H1 (cell line): ENCODE data around the gene WNK4. TPM values are rescaled to one million over a fixed set of nuclear protein-coding genes. Genes with fewer than 3 reads are reported as not detected.

Source experiments
- CTCF ChIA-PET: fragments of 300-600 bp; sonication (Branson Sonifier 250); formaldehyde crosslinking; loops from one replicate; lab custom pipeline; 2021; ENCODE audit not compliant: partially characterized antibody; lab: Charles Lee
- POLR2A ChIA-PET: fragments of 300-600 bp; sonication (Branson Sonifier 250); formaldehyde crosslinking; loops from one replicate; lab custom pipeline; 2021; ENCODE audit warnings: inconsistent platforms; ENCODE audit not compliant: partially characterized antibody; lab: Charles Lee
- DNase-seq, 2 experiments: peaks; one replicate each; pipeline versions ENCODE4 v3.0.0 to v3.0.0-alpha.2; 2010 to 2022; ENCODE audit warnings: low spot score in 2 of 2, low read depth in 1 of 2, mixed read lengths in 1 of 2
- FAIRE-seq: peaks from 2 replicates; lab custom pipeline; 2011; peaks lifted over from hg19 to GRCh38; lab: Jason Lieb, UNC
- H2AFZ ChIP-seq: 2 replicates; pipeline ENCODE4 v1.8.1; 2012; ENCODE audit warnings: low read length, inconsistent platforms
- H2AK5ac ChIP-seq: 2 replicates; pipeline ENCODE4 v1.6.1; 2013; ENCODE audit warnings: low read depth, low read length
- H2BK120ac ChIP-seq: replicated peaks from 2 replicates; pipeline ENCODE3; 2013; ENCODE audit warnings: low read depth, low read length, inconsistent platforms
- H2BK12ac ChIP-seq: 2 replicates; pipeline ENCODE4 v1.6.1; 2013; ENCODE audit warnings: low read depth, low read length
- H2BK15ac ChIP-seq: 2 replicates; pipeline ENCODE4 v1.6.1; 2013; ENCODE audit warnings: low read length
- H2BK20ac ChIP-seq: 2 replicates; pipeline ENCODE4 v1.6.1; 2013; ENCODE audit warnings: low read length
- H2BK5ac ChIP-seq: 2 replicates; pipeline ENCODE4 v1.6.1; 2013; ENCODE audit warnings: low read depth, low read length
- H3K14ac ChIP-seq: 2 replicates; pipeline ENCODE4 v1.6.1; 2013; ENCODE audit warnings: inconsistent platforms; ENCODE audit not compliant: insufficient read length
- H3K18ac ChIP-seq: 2 replicates; pipeline ENCODE4 v1.6.1; 2013; ENCODE audit warnings: low read length; ENCODE audit errors: extremely low read depth
- H3K23ac ChIP-seq: 2 replicates; pipeline ENCODE4 v1.6.1; 2013; ENCODE audit warnings: inconsistent platforms; ENCODE audit not compliant: insufficient read length
- H3K23me2 ChIP-seq: 2 replicates; pipeline ENCODE4 v1.6.1; 2013; ENCODE audit warnings: low read depth, low read length
- H3K27ac ChIP-seq: 2 replicates; pipeline ENCODE4 v1.6.1; 2011; ENCODE audit warnings: low read depth, low read length, inconsistent platforms
- H3K27me3 ChIP-seq, 4 experiments: replicated peaks in 1 of 4; 1 replicate in 1 of 4; 2 replicates in 3 of 4; pipeline versions ENCODE4 v1.6.1 to v1.8.1; 2011 to 2013; ENCODE audit warnings: low read length in 3 of 4, mild to moderate bottlenecking in 3 of 4, inconsistent platforms in 2 of 4, mixed read lengths in 2 of 4, moderate library complexity in 1 of 4; ENCODE audit not compliant: control insufficient read depth in 3 of 4, insufficient read depth in 3 of 4; ENCODE audit errors: extremely low read depth in 1 of 4
- H3K36me3 ChIP-seq, 4 experiments: 2 replicates each; pipeline versions ENCODE4 v1.6.1 to v1.8.1; 2011 to 2013; ENCODE audit warnings: mild to moderate bottlenecking in 4 of 4, low read length in 3 of 4, moderate library complexity in 2 of 4, control low read depth in 1 of 4, inconsistent platforms in 1 of 4; ENCODE audit not compliant: insufficient read depth in 4 of 4, control insufficient read depth in 2 of 4
- H3K4ac ChIP-seq: replicated peaks from 2 replicates; pipeline ENCODE3; 2013; ENCODE audit warnings: low read length, low read depth, mixed read lengths, inconsistent platforms; ENCODE audit not compliant: insufficient read length
- H3K4me1 ChIP-seq, 4 experiments: replicated peaks in 1 of 4; 1 replicate in 1 of 4; 2 replicates in 3 of 4; pipeline versions ENCODE4 v1.6.1 to v1.8.1; 2011 to 2013; ENCODE audit warnings: low read length in 3 of 4, inconsistent platforms in 2 of 4, mixed read lengths in 1 of 4; ENCODE audit not compliant: insufficient read depth in 4 of 4, control insufficient read depth in 3 of 4
- H3K4me2 ChIP-seq, 2 experiments: 2 replicates each; pipeline versions ENCODE4 v1.6.1 to v1.8.1; 2011 to 2013; ENCODE audit warnings: low read depth in 2 of 2, low read length in 2 of 2, control low read depth in 1 of 2, inconsistent platforms in 1 of 2, mild to moderate bottlenecking in 1 of 2; ENCODE audit not compliant: insufficient read depth in 1 of 2
- H3K4me3 ChIP-seq, 4 experiments: fragments of 200-600, 300-600 bp in 1 of 4; sonication (generic), shearing (Covaris generic), sonication (Bioruptor Twin) in 1 of 4; 2 replicates each; pipeline versions ENCODE4 v1.5.1 to v1.8.1; 2011 to 2016; ENCODE audit warnings: low read length in 4 of 4, low read depth in 3 of 4, control low read depth in 2 of 4, inconsistent platforms in 2 of 4, mild to moderate bottlenecking in 2 of 4, mixed read lengths in 1 of 4, moderate library complexity in 1 of 4; ENCODE audit not compliant: insufficient read depth in 2 of 4; ENCODE audit errors: extremely low read depth in 1 of 4
- H3K56ac ChIP-seq: replicated peaks from 2 replicates; pipeline ENCODE3; 2013; ENCODE audit warnings: low read depth, mild to moderate bottlenecking, mixed read lengths, low read length, inconsistent platforms; ENCODE audit not compliant: insufficient read length
- H3K79me1 ChIP-seq: 2 replicates; pipeline ENCODE4 v1.6.1; 2013; ENCODE audit warnings: low read depth, low read length, control low read depth
- H3K79me2 ChIP-seq, 2 experiments: 2 replicates each; pipeline versions ENCODE4 v1.6.1 to v1.8.1; 2012 to 2013; ENCODE audit warnings: low read length in 2 of 2, mild to moderate bottlenecking in 2 of 2, inconsistent platforms in 1 of 2; ENCODE audit not compliant: insufficient read depth in 2 of 2, control insufficient read depth in 1 of 2
- H3K9ac ChIP-seq, 4 experiments: replicated peaks in 1 of 4; 1 replicate in 1 of 4; 2 replicates in 3 of 4; pipeline versions ENCODE4 v1.6.1 to v1.8.1; 2011 to 2013; ENCODE audit warnings: low read depth in 3 of 4, low read length in 3 of 4, control low read depth in 2 of 4, mild to moderate bottlenecking in 2 of 4, moderate library complexity in 2 of 4, inconsistent platforms in 1 of 4; ENCODE audit errors: extremely low read depth in 1 of 4
- H3K9me3 ChIP-seq, 2 experiments: 2 replicates each; pipeline versions ENCODE4 v1.6.1 to v1.8.1; 2012 to 2013; ENCODE audit warnings: mild to moderate bottlenecking in 2 of 2, moderate library complexity in 2 of 2, control low read depth in 1 of 2, inconsistent platforms in 1 of 2, low read depth in 1 of 2, low read length in 1 of 2, mixed read lengths in 1 of 2; ENCODE audit not compliant: insufficient read depth in 2 of 2
- H4K20me1 ChIP-seq, 2 experiments: replicated peaks in 1 of 2; 2 replicates each; pipeline versions ENCODE3 to v1.8.1; 2011 to 2013; ENCODE audit warnings: inconsistent platforms in 2 of 2, low read length in 2 of 2, mild to moderate bottlenecking in 1 of 2; ENCODE audit not compliant: insufficient read depth in 2 of 2, control insufficient read depth in 1 of 2
- H4K5ac ChIP-seq: 2 replicates; pipeline ENCODE4 v1.6.1; 2013; ENCODE audit warnings: low read length, low read depth, mixed read lengths, inconsistent platforms; ENCODE audit not compliant: insufficient read length
- H4K8ac ChIP-seq: 2 replicates; pipeline ENCODE4 v1.8.0; 2013; ENCODE audit warnings: mild to moderate bottlenecking, moderate library complexity, low read length, inconsistent platforms; ENCODE audit not compliant: insufficient read depth; ENCODE audit errors: extremely low read depth
- H4K91ac ChIP-seq: replicated peaks from 2 replicates; pipeline ENCODE3; 2013; ENCODE audit warnings: low read length, mixed read lengths, inconsistent platforms; ENCODE audit not compliant: insufficient read length
- ASH2L ChIP-seq: fragments of 200-600, 300-600 bp; sonication (generic); IDR thresholded peaks from one replicate; pipeline ENCODE4 v1.7.1; 2017; ENCODE audit warnings: low read length
- ATF3 ChIP-seq: IDR thresholded peaks from 2 replicates; pipeline ENCODE4 v1.6.1; 2011; ENCODE audit warnings: low read depth, mild to moderate bottlenecking, low read length; ENCODE audit not compliant: insufficient read depth
- CEBPB ChIP-seq: IDR thresholded peaks from 2 replicates; pipeline ENCODE4 v1.6.1; 2012; ENCODE audit warnings: low read depth, low read length
- EGR1 ChIP-seq: IDR thresholded peaks from 2 replicates; pipeline ENCODE4 v1.6.1; 2011; ENCODE audit warnings: low read depth, low read length, borderline replicate concordance
- GABPA ChIP-seq: IDR thresholded peaks from 2 replicates; pipeline ENCODE4 v1.6.1; 2011; ENCODE audit warnings: mild to moderate bottlenecking, low read length, moderate library complexity, borderline replicate concordance; ENCODE audit not compliant: insufficient read depth
- POU5F1 ChIP-seq: IDR thresholded peaks from 2 replicates; pipeline ENCODE4 v1.6.1; 2011; ENCODE audit warnings: low read depth, mild to moderate bottlenecking, low read length, moderate library complexity
- RFX5 ChIP-seq: IDR thresholded peaks from 2 replicates; pipeline ENCODE4 v1.6.1; 2011; ENCODE audit warnings: low read depth, low read length, improper control_type of control experiment, borderline replicate concordance
- RNF2 ChIP-seq: fragments of 200-900, 300-1000 bp; sonication (generic); IDR thresholded peaks from 2 replicates; pipeline ENCODE4 v1.7.1; 2016; ENCODE audit warnings: borderline replicate concordance, low read depth, mild to moderate bottlenecking, antibody characterized with exemption, low read length; ENCODE audit not compliant: poor library complexity, severe bottlenecking; ENCODE audit errors: missing control alignments
- SIN3A ChIP-seq, 2 experiments: IDR thresholded peaks in 1 of 2; conservative IDR thresholded peaks in 1 of 2; 2 replicates each; pipeline ENCODE4 v1.6.1; 2011 to 2012; ENCODE audit warnings: low read length in 2 of 2, improper control_type of control experiment in 1 of 2, low read depth in 1 of 2, mild to moderate bottlenecking in 1 of 2
- SP1 ChIP-seq: IDR thresholded peaks from 2 replicates; pipeline ENCODE4 v1.6.1; 2011; ENCODE audit warnings: low read depth, low read length
- TAF1 ChIP-seq: IDR thresholded peaks from 2 replicates; pipeline ENCODE4 v1.6.1; 2011; ENCODE audit warnings: mild to moderate bottlenecking, low read depth, low read length
- YY1 ChIP-seq: IDR thresholded peaks from 2 replicates; pipeline ENCODE4 v1.6.1; 2011; ENCODE audit warnings: low read depth, mild to moderate bottlenecking, low read length
- WGBS, 2 experiments: shearing (Covaris generic) in 1 of 2; methylation state at CpG; one replicate each; pipeline versions ENCODE4 v1.1.6 to v1.1.7; 2013 to 2015; ENCODE audit warnings: low lambda C conversion rate in 2 of 2, mixed read lengths in 2 of 2, inconsistent platforms in 1 of 2, low coverage in 1 of 2, missing lambda C conversion rate in 1 of 2; ENCODE audit not compliant: insufficient replicate concordance in 2 of 2, insufficient coverage in 1 of 2, insufficient read length in 1 of 2; ENCODE audit errors: extremely low coverage in 1 of 2, missing lambda C conversion rate in 1 of 2; 5-methylcytosine and 5-hydroxymethylcytosine counted together
- polyA plus RNA-seq, 7 experiments: library from polyadenylated mRNA; depleted of rRNA in 3 of 7; stranded (reverse) in 5 of 7; unstranded in 2 of 7; fragments of >200 nt in 5 of 7; fragments of 200-250 nt in 2 of 7; gene quantifications; 1 replicate in 5 of 7; 2 replicates in 1 of 7; 4 replicates in 1 of 7; pipeline versions ENCODE4 v1.2.1 to v1.2.3, GENCODE V29; 2011 to 2013; ENCODE audit warnings: missing spikeins in 2 of 7, mixed read lengths in 2 of 7
- total RNA-seq: library from RNA; stranded (reverse); fragmentation: NEBNext Ultra II Directional; extraction: Animal tissue kit (Norgen Biotek cat#: 25700); gene quantifications from 2 replicates; pipeline ENCODE4 v1.2.1, GENCODE V29; 2021

Gene WNK4
- total and polyA plus RNA-seq, 2 of the 8 experiments (the other 6 are each of a cell fraction or from before 2014, with no cell fraction given) = 0.21 to 1.7 TPM

GRCh38 chr17:42783062-42783790 is 2.8 kb downstream of the WNK4 start:
- WGBS, 2 experiments = 84% methylated on average over 9 of the region's 9 CpGs; no CpG with 5 or more reads in 1 of the 2 experiments
- Histone ChIP-seq H3K4ac (no peak overlapping the region), H3K27me3 (peaks cover 6 to 25% (median 19%) of the 10 kb centered on the region in 4 experiments), H2AFZ (no peak overlapping the region), H2BK12ac (peak overlapping the region; percentile 50; the same call in 1 of the 2 replicates), H3K4me1 (peaks cover 0 to 14% (median 8%) of the 10 kb centered on the region in 4 experiments; a peak in 6 of 7 replicates), H3K4me2 (no peak overlapping the region), H4K91ac (no peak overlapping the region), H4K20me1 (no peaks in the 10 kb centered on the region), H2BK120ac (no peak overlapping the region), H3K9ac (no peak overlapping the region), H3K18ac (no peak overlapping the region), H4K5ac (no peak overlapping the region), H3K79me2 (no peaks in the 10 kb centered on the region), H3K4me3 (no peak overlapping the region), H3K79me1 (no peaks in the 10 kb centered on the region), H2BK20ac (no peak overlapping the region), H3K23me2 (peaks cover 11% of the 10 kb centered on the region), H3K23ac (no peak overlapping the region), H3K56ac (no peak overlapping the region), H3K27ac (no peak overlapping the region), H3K14ac (no peak overlapping the region), H2BK5ac (no peak overlapping the region), H4K8ac (no peak overlapping the region), H3K36me3 (peaks cover 5 to 13% (median 9%) of the 10 kb centered on the region in 4 experiments; a peak in 6 of 8 replicates), H2BK15ac (no peak overlapping the region), H3K9me3 (no peaks in the 10 kb centered on the region), H2AK5ac (no peak overlapping the region)
- no peak for FAIRE-seq
- CTCF ChIA-PET = interaction anchor here (1.5 kb wide), 2 partner anchors 32 to 111 kb away, joined by 3 to 5 read pairs; no protein-coding TSS in a partner anchor
- POLR2A ChIA-PET = interaction anchor here (0.9 to 3.8 kb wide), 4 partner anchors 11 to 104 kb away, joined by 3 to 17 read pairs (median 4); partner anchors contain the start of genes CNTD1 and COA3
- DNase-seq = no peak
- TF ChIP-seq CEBPB (no peak), TAF1 (no peak), RNF2 (no peak), POU5F1 (no peak), EGR1 (no peak), GABPA (no peak), SIN3A (conservative IDR thresholded peaks at IDR 0.05 in 1 of 2, IDR thresholded peaks at IDR 0.05 in 1 of 2; ENCODE audit: low read depth in 1 of 2, low read length in 2 of 2) (no peak), YY1 (no peak), ATF3 (no peak), RFX5 (no peak), SP1 (no peak), ASH2L (no peak)
